SK-N-SH (cell line): ENCODE measurements around the gene PLXNB3. TPM values are rescaled to one million over a fixed set of nuclear protein-coding genes. Genes with fewer than 3 reads are reported as not detected.

Experiments
- CTCF ChIA-PET: fragments of 300-600, 350-600 bp; formaldehyde crosslinking; extraction: SDS; loops from one replicate; lab custom pipeline; 2021; lab: Yijun Ruan, JAX
- POLR2A ChIA-PET: fragments of 350-600 bp; sonication (Branson Sonifier 250); formaldehyde crosslinking; extraction: SDS; loops from one replicate; lab custom pipeline; 2020; ENCODE audit warnings: antibody characterized with exemption, inconsistent platforms; lab: Yijun Ruan, JAX
- DNase-seq: peaks from one replicate; pipeline ENCODE4 v3.0.0; 2012
- H2AFZ ChIP-seq: fragments of 200-600 bp; sonication (generic); 2 replicates; pipeline ENCODE4 v1.8.1; 2016; ENCODE audit warnings: antibody characterized with exemption, mild to moderate bottlenecking, low read depth
- H3F3A ChIP-seq: fragments of 200-600 bp; sonication (generic); replicated peaks from 2 replicates; pipeline ENCODE3; 2016; ENCODE audit warnings: antibody characterized with exemption, mild to moderate bottlenecking; ENCODE audit not compliant: insufficient read depth
- H3K27ac ChIP-seq, 2 experiments: fragments of 200-500 bp in 1 of 2; fragments of 200-600 bp in 1 of 2; sonication (Bioruptor generic) in 1 of 2; sonication (generic), shearing (Covaris generic) in 1 of 2; 2 replicates each; pipeline versions ENCODE4 v1.5.1 to v1.6.1; 2014 to 2016; ENCODE audit warnings: low read depth in 2 of 2, inconsistent platforms in 1 of 2, low read length in 1 of 2, mild to moderate bottlenecking in 1 of 2, mixed read lengths in 1 of 2
- H3K27me3 ChIP-seq: fragments of 200-600 bp; sonication (generic), shearing (Covaris generic); 2 replicates; pipeline ENCODE4 v1.6.1; 2016; ENCODE audit warnings: mixed run types; ENCODE audit not compliant: insufficient read depth
- H3K36me3 ChIP-seq, 2 experiments: fragments of 200-500 bp in 1 of 2; fragments of 200-600 bp in 1 of 2; sonication (Bioruptor generic) in 1 of 2; sonication (generic) in 1 of 2; replicated peaks in 1 of 2; 2 replicates each; pipeline versions ENCODE3 to v1.5.1; 2014 to 2016; ENCODE audit warnings: low read length in 1 of 2, mild to moderate bottlenecking in 1 of 2; ENCODE audit not compliant: insufficient read depth in 2 of 2, control insufficient read depth in 1 of 2
- H3K4me1 ChIP-seq, 2 experiments: fragments of 200-500 bp in 1 of 2; fragments of 200-600 bp in 1 of 2; sonication (Bioruptor generic) in 1 of 2; sonication (generic), shearing (Covaris generic) in 1 of 2; 2 replicates each; pipeline versions ENCODE4 v1.5.1 to v1.6.1; 2014 to 2016; ENCODE audit warnings: low read depth in 1 of 2, low read length in 1 of 2, mixed run types in 1 of 2; ENCODE audit not compliant: insufficient read depth in 2 of 2, control insufficient read depth in 1 of 2
- H3K4me2 ChIP-seq: fragments of 200-600 bp; sonication (generic), shearing (Covaris generic); 2 replicates; pipeline ENCODE4 v1.6.1; 2017; ENCODE audit warnings: mixed run types
- H3K4me3 ChIP-seq, 2 experiments: fragments of 200-500 bp in 1 of 2; fragments of 200-600 bp in 1 of 2; sonication (Bioruptor generic) in 1 of 2; sonication (generic), shearing (Covaris generic) in 1 of 2; 2 replicates each; pipeline versions ENCODE4 v1.5.1 to v1.8.1; 2014 to 2016; ENCODE audit warnings: low read depth in 2 of 2, inconsistent platforms in 1 of 2, low read length in 1 of 2, mild to moderate bottlenecking in 1 of 2, mixed read lengths in 1 of 2, moderate library complexity in 1 of 2
- H3K79me2 ChIP-seq: fragments of 200-600 bp; sonication (generic); 2 replicates; pipeline ENCODE4 v1.8.1; 2017; ENCODE audit warnings: mild to moderate bottlenecking; ENCODE audit not compliant: insufficient read depth
- H3K9ac ChIP-seq: fragments of 200-600 bp; sonication (generic); 2 replicates; pipeline ENCODE4 v1.6.1; 2017; ENCODE audit warnings: mixed run types
- H3K9me2 ChIP-seq: fragments of 200-600 bp; sonication (generic); 2 replicates; pipeline ENCODE4 v1.6.1; 2017; ENCODE audit warnings: mixed run types
- H3K9me3 ChIP-seq: fragments of 200-600 bp; sonication (generic); 2 replicates; pipeline ENCODE4 v1.6.1; 2017; ENCODE audit warnings: mixed run types, mild to moderate bottlenecking, moderate library complexity
- H4K20me1 ChIP-seq: fragments of 200-600 bp; sonication (generic); 2 replicates; pipeline ENCODE4 v1.6.1; 2017; ENCODE audit warnings: mild to moderate bottlenecking, mixed run types; ENCODE audit not compliant: insufficient read depth
- ELF1 ChIP-seq: IDR thresholded peaks from 2 replicates; pipeline ENCODE4 v1.4.0; 2012
- JUND ChIP-seq: IDR thresholded peaks from 2 replicates; pipeline ENCODE4 v1.4.0; 2012
- RFX5 ChIP-seq: IDR thresholded peaks from 2 replicates; pipeline ENCODE4 v1.6.1; 2012; ENCODE audit warnings: mild to moderate bottlenecking, improper control_type of control experiment, low read length
- RXRA ChIP-seq: IDR thresholded peaks from 2 replicates; pipeline ENCODE4 v1.4.0; 2012; ENCODE audit warnings: low read depth, mild to moderate bottlenecking, borderline replicate concordance
- WGBS: methylation state at CpG from one replicate; pipeline ENCODE4 v1.1.6; 2017; ENCODE audit warnings: low lambda C conversion rate; 5-methylcytosine and 5-hydroxymethylcytosine counted together
- polyA plus RNA-seq, 3 experiments: library from polyadenylated mRNA; depleted of rRNA; stranded (reverse); fragments of >200 nt; gene quantifications; 2 replicates each; pipeline ENCODE4 v1.2.3, GENCODE V29; 2012
- TF ChIP-seq, protein P1 (sequence below): IDR thresholded peaks from 2 replicates; pipeline ENCODE4 v1.4.0; 2012; ENCODE audit warnings: low read depth, borderline replicate concordance
- TF ChIP-seq, protein P2 (sequence below): fragments of 200-600 bp; sonication (generic); IDR thresholded peaks from 2 replicates; pipeline ENCODE4 v1.6.1; 2017; ENCODE audit warnings: antibody characterized with exemption, mild to moderate bottlenecking, moderate library complexity

The PLXNB3 gene
- polyA plus RNA-seq, 1 of the 3 experiments (the other 2 are of a cell fraction) = 15.5 TPM

DNA sequence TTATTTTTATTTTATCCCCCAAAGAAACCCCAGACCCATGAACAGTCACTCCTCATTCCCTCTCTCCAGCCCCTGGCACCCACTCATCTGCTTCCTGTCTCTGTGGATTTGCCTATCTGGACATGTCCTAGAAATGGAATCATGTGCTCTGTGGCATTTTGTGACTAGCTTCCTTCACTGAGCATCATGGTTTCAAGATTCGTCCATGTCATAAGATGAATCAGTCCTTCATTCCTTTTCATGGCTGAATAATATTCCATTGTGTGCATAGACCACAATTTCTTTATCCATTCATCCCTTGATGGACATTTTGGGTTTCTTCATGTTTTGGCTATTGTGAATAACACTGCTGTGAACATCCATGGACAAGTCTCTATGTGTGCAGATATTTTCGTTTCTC, 29.2 kb upstream of the PLXNB3 start:
- H3K79me2 ChIP-seq = no peaks in the 10 kb centered on the region
- H3F3A ChIP-seq = no peaks in the 10 kb centered on the region
- POLR2A ChIA-PET = no interaction called here
- H3K4me2 ChIP-seq = no peak overlapping the region
- no peak overlapping the region for H3K9ac ChIP-seq
- H3K27me3 ChIP-seq = no peaks in the 10 kb centered on the region; the same call in 1 of the 2 replicates
- H3K36me3 ChIP-seq = peaks cover 2 to 8% of the 10 kb centered on the region in 2 experiments
- CTCF ChIA-PET = interaction anchor here (0.9 kb wide), 1 partner anchor 29 kb away, joined by 3 read pairs; no protein-coding TSS in a partner anchor
- no peak overlapping the region for H2AFZ ChIP-seq
- DNase-seq = no peak
- no peak overlapping the region for H3K4me3 ChIP-seq
- no peak overlapping the region for H3K27ac ChIP-seq
- TF ChIP-seq RXRA = no peak
- TF ChIP-seq, protein P1, sequence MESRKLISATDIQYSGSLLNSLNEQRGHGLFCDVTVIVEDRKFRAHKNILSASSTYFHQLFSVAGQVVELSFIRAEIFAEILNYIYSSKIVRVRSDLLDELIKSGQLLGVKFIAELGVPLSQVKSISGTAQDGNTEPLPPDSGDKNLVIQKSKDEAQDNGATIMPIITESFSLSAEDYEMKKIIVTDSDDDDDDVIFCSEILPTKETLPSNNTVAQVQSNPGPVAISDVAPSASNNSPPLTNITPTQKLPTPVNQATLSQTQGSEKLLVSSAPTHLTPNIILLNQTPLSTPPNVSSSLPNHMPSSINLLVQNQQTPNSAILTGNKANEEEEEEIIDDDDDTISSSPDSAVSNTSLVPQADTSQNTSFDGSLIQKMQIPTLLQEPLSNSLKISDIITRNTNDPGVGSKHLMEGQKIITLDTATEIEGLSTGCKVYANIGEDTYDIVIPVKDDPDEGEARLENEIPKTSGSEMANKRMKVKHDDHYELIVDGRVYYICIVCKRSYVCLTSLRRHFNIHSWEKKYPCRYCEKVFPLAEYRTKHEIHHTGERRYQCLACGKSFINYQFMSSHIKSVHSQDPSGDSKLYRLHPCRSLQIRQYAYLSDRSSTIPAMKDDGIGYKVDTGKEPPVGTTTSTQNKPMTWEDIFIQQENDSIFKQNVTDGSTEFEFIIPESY = no peak
- H3K9me2 ChIP-seq = no peaks in the 10 kb centered on the region
- H3K4me1 ChIP-seq = peaks cover 0 to 7% of the 10 kb centered on the region in 2 experiments; a peak in 1 of 4 replicates
- H3K9me3 ChIP-seq = no peaks in the 10 kb centered on the region
- WGBS = 60% methylated on average over 2 of the region's 2 CpGs
- no peaks in the 10 kb centered on the region for H4K20me1 ChIP-seq

DNA sequence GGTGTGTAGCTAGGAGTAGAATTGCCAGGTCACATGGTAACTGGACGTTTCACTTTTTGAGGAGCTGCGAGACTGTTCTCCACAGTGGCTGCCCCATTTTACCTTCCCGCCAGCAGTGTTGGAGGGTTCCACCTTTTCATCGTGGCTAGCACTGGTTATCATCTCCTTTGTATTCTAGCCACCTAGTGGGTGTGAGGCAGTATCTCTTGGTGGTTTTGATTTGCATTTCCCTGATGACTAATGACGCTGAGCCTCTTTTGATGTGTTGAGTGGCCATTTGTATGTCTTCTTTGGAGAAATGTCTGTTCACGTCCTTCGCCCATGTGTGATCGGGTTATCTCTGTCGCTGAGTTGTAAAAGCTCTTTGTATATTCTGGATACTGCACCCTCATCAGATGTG, 28.8 kb upstream of the PLXNB3 start:
- no peak overlapping the region for H3K4me3 ChIP-seq
- H3K9me2 ChIP-seq = no peaks in the 10 kb centered on the region
- H2AFZ ChIP-seq = no peak overlapping the region
- no peaks in the 10 kb centered on the region for H4K20me1 ChIP-seq
- no peaks in the 10 kb centered on the region; the same call in 1 of the 2 replicates for H3K27me3 ChIP-seq
- WGBS = 80% methylated on average over 9 of the region's 9 CpGs
- no peak overlapping the region for H3K27ac ChIP-seq
- ChIA-PET POLR2A (no interaction called here), CTCF (interaction anchor here (0.9 kb wide), 1 partner anchor 28 kb away, joined by 3 read pairs; no protein-coding TSS in a partner anchor)
- no peaks in the 10 kb centered on the region for H3F3A ChIP-seq
- no peaks in the 10 kb centered on the region for H3K9me3 ChIP-seq
- H3K4me1 ChIP-seq = peaks cover 0 to 7% of the 10 kb centered on the region in 2 experiments; a peak in 1 of 4 replicates
- H3K4me2 ChIP-seq = no peak overlapping the region
- H3K79me2 ChIP-seq = no peaks in the 10 kb centered on the region
- no peak for DNase-seq
- no peak for TF ChIP-seq ELF1
- TF ChIP-seq RFX5 = no peak
- TF ChIP-seq, protein P2, sequence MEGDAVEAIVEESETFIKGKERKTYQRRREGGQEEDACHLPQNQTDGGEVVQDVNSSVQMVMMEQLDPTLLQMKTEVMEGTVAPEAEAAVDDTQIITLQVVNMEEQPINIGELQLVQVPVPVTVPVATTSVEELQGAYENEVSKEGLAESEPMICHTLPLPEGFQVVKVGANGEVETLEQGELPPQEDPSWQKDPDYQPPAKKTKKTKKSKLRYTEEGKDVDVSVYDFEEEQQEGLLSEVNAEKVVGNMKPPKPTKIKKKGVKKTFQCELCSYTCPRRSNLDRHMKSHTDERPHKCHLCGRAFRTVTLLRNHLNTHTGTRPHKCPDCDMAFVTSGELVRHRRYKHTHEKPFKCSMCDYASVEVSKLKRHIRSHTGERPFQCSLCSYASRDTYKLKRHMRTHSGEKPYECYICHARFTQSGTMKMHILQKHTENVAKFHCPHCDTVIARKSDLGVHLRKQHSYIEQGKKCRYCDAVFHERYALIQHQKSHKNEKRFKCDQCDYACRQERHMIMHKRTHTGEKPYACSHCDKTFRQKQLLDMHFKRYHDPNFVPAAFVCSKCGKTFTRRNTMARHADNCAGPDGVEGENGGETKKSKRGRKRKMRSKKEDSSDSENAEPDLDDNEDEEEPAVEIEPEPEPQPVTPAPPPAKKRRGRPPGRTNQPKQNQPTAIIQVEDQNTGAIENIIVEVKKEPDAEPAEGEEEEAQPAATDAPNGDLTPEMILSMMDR = peak; percentile 15; the same call in 1 of the 2 replicates
- TF ChIP-seq JUND = no peak
- TF ChIP-seq, protein P1 = no peak
- H3K9ac ChIP-seq = no peak overlapping the region
- H3K36me3 ChIP-seq = peaks cover 2 to 8% of the 10 kb centered on the region in 2 experiments
